GM21447 (cell line): ENCODE measurements around the gene AGBL5.

Experiments
- ATAC-seq: cut with Tn5 transposase; IDR thresholded peaks from one replicate; pipeline ENCODE4 v1.9.1; 2021; ENCODE audit not compliant: unreplicated experiment

The AGBL5 gene

DNA sequence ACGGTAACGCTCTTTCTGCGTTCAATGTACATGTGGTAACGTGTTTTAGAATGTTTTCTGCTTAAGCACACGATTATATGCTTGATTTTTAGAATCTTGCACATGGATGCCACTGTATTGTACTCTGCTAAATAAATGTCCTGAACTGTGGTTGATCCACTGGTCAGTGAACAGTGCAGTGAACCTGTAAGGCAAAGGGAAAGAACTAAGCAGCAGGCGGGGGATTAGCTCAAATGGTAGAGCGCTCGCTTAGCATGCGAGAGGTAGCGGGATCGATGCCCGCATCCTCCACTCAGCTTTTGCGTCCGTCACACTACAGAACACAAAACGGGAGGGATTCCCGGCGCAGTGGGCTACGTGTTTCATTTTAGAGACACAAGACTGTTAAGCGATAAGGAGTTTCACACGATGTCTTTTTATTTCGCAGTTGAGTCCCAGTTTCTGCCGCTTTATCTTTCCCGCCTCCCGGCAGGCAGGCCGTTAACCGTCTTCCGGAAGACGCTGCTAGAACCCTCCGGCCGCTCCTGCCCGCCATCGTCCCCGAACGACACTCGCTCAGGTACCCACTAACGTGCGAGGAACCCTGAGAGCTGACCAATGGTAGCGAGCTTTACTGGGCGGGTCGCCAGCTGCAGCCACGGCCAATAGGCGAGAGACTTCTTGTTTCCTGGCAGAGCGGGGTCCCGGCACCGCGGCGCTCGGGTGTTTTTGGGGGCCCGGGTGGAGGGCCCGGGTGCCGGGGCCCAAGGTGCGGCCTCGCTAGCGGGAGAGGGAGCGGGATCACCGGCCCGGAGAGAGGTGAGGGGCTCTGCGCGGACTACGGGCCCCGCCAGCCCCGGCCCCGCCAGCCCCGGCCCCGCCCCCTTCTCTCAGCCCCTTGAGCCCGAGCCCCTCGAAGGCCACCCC, at the start of gene AGBL5:
Gene AGBL5, plus strand, starts transcription at position 673 of the 906 bp plus-strand sequence. CDS start 1,291 bp downstream, outside the sequence.
- peak; percentile 63 for ATAC-seq

GRCh38 chr2:27001950-27002349, 49.5 kb upstream of the AGBL5 start:
- ATAC-seq, result no peak

DNA sequence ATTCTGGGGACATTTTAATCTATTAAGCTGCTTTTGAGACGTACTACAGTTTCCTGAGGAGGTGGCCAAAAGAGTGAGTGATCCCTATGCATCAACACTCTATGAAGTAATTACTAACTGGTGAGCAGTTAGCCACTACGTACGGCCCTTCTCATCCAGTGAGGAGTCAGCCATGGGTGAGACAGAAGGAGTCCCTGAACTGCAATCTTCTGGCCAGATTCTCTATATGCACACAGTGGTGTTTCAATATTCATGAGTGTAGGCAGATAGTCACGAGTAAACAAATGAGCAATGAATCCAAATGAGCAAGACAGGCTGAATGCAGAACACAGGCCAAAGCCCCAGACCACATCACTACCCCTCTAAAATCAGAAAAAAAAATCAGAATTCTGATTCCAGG, 48.5 kb upstream of the AGBL5 start:
- no peak for ATAC-seq

GRCh38 chr2:27003857-27004256, 47.6 kb upstream of the AGBL5 start:
- ATAC-seq, result no peak

- ATAC-seq, result no peak
Measured at GRCh38 chr2:27006602-27007415, 44.7 kb upstream of the AGBL5 start.

GRCh38 chr2:27007416-27008374, 43.8 kb upstream of the AGBL5 start:
- no peak for ATAC-seq

DNA sequence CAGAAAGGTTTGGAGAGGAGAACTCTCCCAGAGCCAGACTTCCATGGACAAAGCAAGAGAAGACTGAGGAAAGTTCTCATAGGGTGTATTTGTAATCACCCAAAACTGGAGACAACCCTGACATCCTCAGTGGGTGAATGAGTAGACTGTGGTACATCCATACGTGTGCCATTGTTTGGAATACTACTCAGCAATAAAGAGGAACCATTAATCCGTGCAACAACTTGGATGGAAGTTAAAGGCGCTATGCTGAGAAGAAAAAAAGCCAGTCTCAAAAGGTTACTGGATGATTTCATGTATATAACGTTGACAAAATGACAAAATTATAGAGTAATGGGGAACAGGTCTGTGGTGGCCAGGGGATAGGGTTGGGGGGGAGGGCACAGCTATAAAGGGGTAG, 42.8 kb upstream of the AGBL5 start:
- no peak for ATAC-seq

GRCh38 chr2:27009083-27009482, 42.4 kb upstream of the AGBL5 start:
- ATAC-seq, result no peak

DNA sequence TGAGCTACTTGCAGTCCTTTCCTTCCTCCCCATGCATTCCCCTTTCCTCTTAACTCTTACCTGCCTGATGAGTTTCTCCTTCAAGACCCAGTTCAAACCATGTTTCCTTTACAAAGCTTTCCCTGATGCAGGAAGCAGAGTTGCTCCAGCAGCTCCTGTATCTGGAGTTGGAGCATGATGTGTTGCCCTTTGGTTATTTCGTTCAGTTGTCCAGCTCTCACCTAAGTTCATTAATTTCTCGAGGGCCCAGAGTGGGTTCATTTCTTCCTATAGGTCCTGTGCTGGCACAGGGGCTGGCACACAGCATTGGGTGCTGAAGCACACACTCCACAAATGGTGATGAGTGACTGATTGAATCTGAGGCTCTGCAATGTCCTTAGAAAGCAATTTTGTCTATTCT, 41.8 kb upstream of the AGBL5 start:
- no peak for ATAC-seq

DNA sequence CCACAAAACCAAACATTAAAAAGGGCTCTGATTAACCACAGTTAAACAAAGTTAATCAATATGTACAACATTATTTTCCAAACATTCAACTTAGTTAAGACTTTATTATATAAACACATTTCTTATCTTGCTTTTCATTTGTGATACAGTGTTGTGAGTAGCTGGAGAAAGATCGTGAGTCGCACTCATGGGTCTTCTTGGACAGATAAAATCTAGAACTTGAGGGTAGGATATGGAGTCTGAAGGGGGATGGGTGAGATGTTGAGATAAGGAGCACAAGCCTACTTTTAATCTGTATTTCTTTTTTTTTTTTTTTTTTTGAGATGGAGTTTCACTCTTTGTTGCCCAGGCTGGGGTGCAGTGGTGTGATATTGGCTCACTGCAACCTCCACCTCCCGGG, 41.3 kb upstream of the AGBL5 start:
- no peak for ATAC-seq

GRCh38 chr2:27013738-27014137, 37.7 kb upstream of the AGBL5 start:
- no peak for ATAC-seq

- no peak for ATAC-seq
Measured at GRCh38 chr2:27014771-27015433, 36.6 kb upstream of the AGBL5 start.

GRCh38 chr2:27016801-27017325, 34.6 kb upstream of the AGBL5 start:
- ATAC-seq, result no peak

- no peak for ATAC-seq
Measured at GRCh38 chr2:27018142-27018541, 33.3 kb upstream of the AGBL5 start.

DNA sequence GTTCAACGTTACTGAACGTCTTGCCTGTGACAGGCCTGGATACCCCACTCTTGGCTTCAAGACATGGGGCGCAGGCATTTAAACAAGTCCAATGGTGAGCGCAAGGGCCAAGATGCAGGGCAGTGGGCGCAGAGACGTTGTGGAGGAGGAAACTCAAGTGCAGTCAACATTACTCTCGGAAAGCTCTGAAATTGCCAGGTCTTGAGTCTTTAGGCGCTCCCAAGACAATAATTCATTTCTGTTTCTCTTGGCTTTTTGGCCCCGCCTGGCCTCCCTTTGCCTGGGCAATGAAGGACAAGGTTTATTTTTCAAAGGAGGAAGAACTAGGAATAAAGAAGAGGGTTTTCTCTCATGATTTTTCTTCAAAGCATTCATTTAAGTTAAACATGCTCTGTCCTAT, 32.0 kb upstream of the AGBL5 start:
- no peak for ATAC-seq

DNA sequence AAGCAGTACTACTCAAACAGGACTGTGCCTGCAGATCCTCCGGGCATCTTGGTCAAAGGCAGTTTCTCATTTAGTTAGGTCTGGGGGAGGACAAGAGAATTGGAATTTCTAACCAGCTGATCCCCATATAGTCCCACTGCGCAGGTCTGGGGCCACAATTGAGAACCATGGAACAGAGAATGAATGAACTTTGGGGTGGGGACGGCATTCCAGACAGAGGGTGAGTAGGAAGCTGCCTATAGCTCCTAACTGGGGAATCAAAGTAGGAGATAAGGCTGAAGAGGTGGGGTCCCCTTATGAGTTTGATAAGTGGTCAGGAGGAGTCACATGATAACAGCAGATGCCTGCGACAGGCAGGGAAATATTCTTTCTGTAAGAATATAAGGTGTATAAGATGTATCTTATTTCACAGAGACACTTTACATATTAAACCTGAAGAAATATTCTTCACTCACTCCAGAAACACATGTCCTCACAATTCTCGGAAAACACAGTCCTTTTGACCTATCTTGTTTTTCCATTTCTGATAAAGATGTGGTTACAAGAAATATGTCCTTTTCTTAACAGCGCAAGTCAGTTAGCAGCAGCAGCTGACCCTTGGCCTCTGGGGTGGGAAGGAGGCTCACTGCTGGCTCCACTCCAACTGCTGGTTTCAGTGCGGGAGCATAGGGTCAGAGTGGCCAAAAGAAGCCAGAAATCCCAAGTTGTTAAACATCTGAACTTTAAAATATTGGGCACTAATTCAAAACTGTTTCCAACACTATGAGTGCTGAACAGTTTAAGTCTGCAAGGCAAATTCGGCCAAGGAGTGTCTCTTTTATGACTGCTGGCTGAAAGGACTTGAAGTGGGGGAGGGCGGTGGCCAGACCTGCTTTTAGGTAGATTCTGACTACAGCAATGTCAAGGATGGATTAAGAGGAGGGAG, 31.3 kb upstream of the AGBL5 start:
- ATAC-seq, result no peak

GRCh38 chr2:27021253-27022049, 30.0 kb upstream of the AGBL5 start:
- no peak for ATAC-seq

- ATAC-seq, result no peak
Measured at GRCh38 chr2:27023740-27024139, 27.7 kb upstream of the AGBL5 start.
